HCT116 (cell line): Measurements from ENCODE around the gene SYNRG. TPM values are rescaled to one million over a fixed set of nuclear protein-coding genes. Genes with fewer than 3 reads are reported as not detected.

Experiments
- ATAC-seq: fragments of 200-7000 bp; cut with Tn5 transposase; 2 replicates; pipeline ENCODE4 v1.9.1; 2020; ENCODE audit warnings: mild to moderate bottlenecking, moderate library complexity
- BruUV-seq: library from RNA; stranded (reverse); fragments of 400-500 nt; replicated peaks from 2 replicates; lab custom pipeline; 2021; lab: Mats Ljungman, UMichigan
- CTCF ChIA-PET: fragments of 300-600 bp; sonication (Branson Sonifier 250); formaldehyde crosslinking; loops from one replicate; lab custom pipeline; 2021; ENCODE audit warnings: antibody characterized with exemption; lab: Charles Lee
- POLR2A ChIA-PET: fragments of 300-600, 350-600 bp; sonication (Branson Sonifier 250); formaldehyde crosslinking; loops from one replicate; lab custom pipeline; 2021; ENCODE audit warnings: antibody characterized with exemption; lab: Charles Lee
- RAD21 ChIA-PET, 2 experiments: fragments of 300-600 bp; sonication (Branson Sonifier 250); formaldehyde crosslinking; loops; one replicate each; lab custom pipeline; 2023; ENCODE audit warnings: low total read pairs in 2 of 2; ENCODE audit not compliant: uncharacterized antibody in 2 of 2, unreplicated experiment in 2 of 2, low non-redundant PET in 1 of 2; lab: Charles Lee
- DNase-seq: peaks from one replicate; pipeline ENCODE4 v3.0.0-alpha.2; 2010; ENCODE audit warnings: low read depth, low spot score
- H2AFZ ChIP-seq: fragments of 200-600 bp; shearing (Covaris generic), sonication (generic); 2 replicates; pipeline ENCODE4 v1.6.1; 2017; ENCODE audit warnings: low read depth, mixed run types, mixed read lengths, antibody characterized with exemption, low read length; ENCODE audit not compliant: poor library complexity, severe bottlenecking
- H3K27ac ChIP-seq: 2 replicates; pipeline ENCODE4 v1.5.1; 2012; ENCODE audit warnings: low read depth, low read length
- H3K27me3 ChIP-seq: fragments of 200-600 bp; sonication (generic); 2 replicates; pipeline ENCODE4 v1.6.1; 2016; ENCODE audit warnings: mixed run types, low read length, mixed read lengths; ENCODE audit not compliant: insufficient read depth
- H3K36me3 ChIP-seq, 2 experiments: fragments of 200-500 bp in 1 of 2; fragments of 200-600 bp in 1 of 2; sonication (Bioruptor generic) in 1 of 2; sonication (generic) in 1 of 2; 2 replicates each; pipeline versions ENCODE4 v1.5.1 to v1.6.1; 2014 to 2016; ENCODE audit warnings: low read length in 2 of 2, inconsistent platforms in 1 of 2, mixed read lengths in 1 of 2, mixed run types in 1 of 2; ENCODE audit not compliant: insufficient read depth in 2 of 2, control insufficient read depth in 1 of 2
- H3K4me1 ChIP-seq, 2 experiments: fragments of 200-600 bp in 1 of 2; sonication (generic) in 1 of 2; 2 replicates each; pipeline versions ENCODE4 v1.5.1 to v1.6.1; 2012 to 2017; ENCODE audit warnings: low read length in 2 of 2, inconsistent platforms in 1 of 2, mild to moderate bottlenecking in 1 of 2, mixed read lengths in 1 of 2, mixed run types in 1 of 2, moderate library complexity in 1 of 2; ENCODE audit not compliant: insufficient read depth in 2 of 2, control insufficient read depth in 1 of 2
- H3K4me2 ChIP-seq: fragments of 200-600 bp; sonication (generic); 2 replicates; pipeline ENCODE4 v1.6.1; 2017; ENCODE audit warnings: mixed run types, low read length, mixed read lengths
- H3K4me3 ChIP-seq, 2 experiments: fragments of 200-600 bp in 1 of 2; sonication (generic) in 1 of 2; replicated peaks in 1 of 2; 2 replicates each; pipeline ENCODE4 v1.5.1; 2011 to 2016; ENCODE audit warnings: low read length in 2 of 2, control low read depth in 1 of 2, low read depth in 1 of 2, mild to moderate bottlenecking in 1 of 2, mixed read lengths in 1 of 2, mixed run types in 1 of 2
- H3K79me2 ChIP-seq: fragments of 200-600 bp; sonication (generic); 2 replicates; pipeline ENCODE4 v1.6.1; 2017; ENCODE audit warnings: mild to moderate bottlenecking, mixed run types, low read length, moderate library complexity, mixed read lengths; ENCODE audit not compliant: insufficient read depth
- H3K9ac ChIP-seq: fragments of 200-600 bp; sonication (generic); 2 replicates; pipeline ENCODE4 v1.6.1; 2016; ENCODE audit warnings: low read length, mixed read lengths
- H3K9me2 ChIP-seq: fragments of 200-600 bp; sonication (generic), shearing (Covaris generic); 2 replicates; pipeline ENCODE4 v1.6.1; 2017; ENCODE audit warnings: mixed run types, mild to moderate bottlenecking, moderate library complexity; ENCODE audit not compliant: insufficient read depth
- H3K9me3 ChIP-seq, 2 experiments: fragments of 200-500 bp in 1 of 2; fragments of 200-600 bp in 1 of 2; sonication (Bioruptor generic) in 1 of 2; sonication (generic) in 1 of 2; 2 replicates each; pipeline ENCODE4 v1.6.1; 2014 to 2017; ENCODE audit warnings: low read length in 2 of 2, mixed read lengths in 2 of 2, inconsistent platforms in 1 of 2, low read depth in 1 of 2, mild to moderate bottlenecking in 1 of 2, mixed run types in 1 of 2, moderate library complexity in 1 of 2; ENCODE audit not compliant: control insufficient read depth in 1 of 2, insufficient read depth in 1 of 2
- H4K20me1 ChIP-seq: fragments of 200-600 bp; sonication (generic), shearing (Covaris generic); 2 replicates; pipeline ENCODE4 v1.6.1; 2017; ENCODE audit warnings: mixed run types, mild to moderate bottlenecking, moderate library complexity; ENCODE audit not compliant: insufficient read depth
- ATF3 ChIP-seq: IDR thresholded peaks from 2 replicates; pipeline ENCODE4 v1.6.1; 2012
- CBX3 ChIP-seq: IDR thresholded peaks from 2 replicates; pipeline ENCODE4 v1.6.1; 2012; ENCODE audit warnings: low read depth
- FOSL1 ChIP-seq: IDR thresholded peaks from 2 replicates; pipeline ENCODE4 v1.6.1; 2012; ENCODE audit warnings: low read depth
- MAX ChIP-seq: IDR thresholded peaks from 2 replicates; pipeline ENCODE4 v1.6.1; 2012
- RAD21 ChIP-seq: IDR thresholded peaks from 2 replicates; pipeline ENCODE4 v1.6.1; 2012; ENCODE audit warnings: low read depth, mild to moderate bottlenecking
- REST ChIP-seq: IDR thresholded peaks from 2 replicates; pipeline ENCODE4 v1.6.1; 2012; ENCODE audit warnings: low read depth
- SIN3A ChIP-seq: IDR thresholded peaks from 2 replicates; pipeline ENCODE4 v1.6.1; 2012; ENCODE audit warnings: low read depth
- SP1 ChIP-seq: IDR thresholded peaks from 2 replicates; pipeline ENCODE4 v1.6.1; 2012; ENCODE audit warnings: low read depth
- SRF ChIP-seq: IDR thresholded peaks from 2 replicates; pipeline ENCODE4 v1.6.1; 2012; ENCODE audit warnings: low read depth
- YY1 ChIP-seq: IDR thresholded peaks from 2 replicates; pipeline ENCODE4 v1.6.1; 2011; ENCODE audit warnings: low read length, low read depth, moderate library complexity, mild to moderate bottlenecking; ENCODE audit not compliant: insufficient replicate concordance; ENCODE audit errors: extremely low read depth
- ZNF274 ChIP-seq: fragments of 200-500 bp; sonication (Bioruptor generic); IDR thresholded peaks from 2 replicates; pipeline ENCODE4 v1.6.1; 2014; ENCODE audit warnings: mild to moderate bottlenecking, low read depth, low read length, inconsistent platforms
- intact Hi-C: fragments of 100-400 bp; cut with micrococcal nuclease; formaldehyde crosslinking; loops from 2 replicates; pipeline ENCODE4 v1.10.0; 2022
- total RNA-seq: library from RNA; stranded (reverse); gene quantifications from one replicate; pipeline ENCODE4 v1.2.1, GENCODE V29; 2021; ENCODE audit not compliant: unreplicated experiment

The SYNRG gene
- total RNA-seq, 1 experiment from 2014 or later = 23.8 TPM

- Histone ChIP-seq H3K27me3 (no peaks in the 10 kb centered on the region), H4K20me1 (no peaks in the 10 kb centered on the region), H3K79me2 (no peaks in the 10 kb centered on the region), H3K27ac (no peak overlapping the region), H3K4me3 (no peak overlapping the region)
- no peak for DNase-seq
- CTCF ChIA-PET = no interaction called here
- TF ChIP-seq SIN3A = no peak
- TF ChIP-seq ATF3 = no peak
- TF ChIP-seq SRF = no peak
- TF ChIP-seq ZNF274 = no peak
- TF ChIP-seq FOSL1 = no peak
- no peak for TF ChIP-seq CBX3
- no peak for TF ChIP-seq REST
- no peak for TF ChIP-seq MAX
- TF ChIP-seq SP1 = no peak
- TF ChIP-seq RAD21 = no peak
- no peak for TF ChIP-seq YY1
- TF ChIP-seq, all 23 proteins: peak for 0
- H3K36me3 ChIP-seq = peaks cover 11 to 15% of the 10 kb centered on the region in 2 experiments; a peak in 3 of 4 replicates
- ChIA-PET POLR2A (no interaction called here), RAD21 (no interaction called here)
- H3K4me2 ChIP-seq = no peak overlapping the region
- no peaks in the 10 kb centered on the region for H3K4me1 ChIP-seq
- no peaks in the 10 kb centered on the region for H3K9me3 ChIP-seq
- H2AFZ ChIP-seq = no peak overlapping the region
- H3K9me2 ChIP-seq = no peaks in the 10 kb centered on the region
- no peak for ATAC-seq
- intact Hi-C loops = loop anchor here (1.0 kb wide), 1 partner anchor 8 kb away; no protein-coding TSS in a partner anchor
- no TSS peak for BruUV-seq
- H3K9ac ChIP-seq = no peak overlapping the region
Observed at GRCh38 chr17:37519251-37519985, 89.8 kb downstream of the SYNRG start.
